HFFc6 (cell line): Measurements from ENCODE around the gene PSMB5. TPM values are rescaled to one million over a fixed set of nuclear protein-coding genes. Genes with fewer than 3 reads are reported as not detected.

Experiments
- DNase-seq: peaks from one replicate; pipeline ENCODE4 v3.0.0-alpha.2; 2018
- H3K27ac Mint-ChIP-seq: 2 replicates; pipeline ENCODE4 v1.8.0; 2020; ENCODE audit warnings: mild to moderate bottlenecking, mixed read lengths
- H3K27me3 Mint-ChIP-seq: 2 replicates; pipeline ENCODE4 v1.8.0; 2021; ENCODE audit warnings: mild to moderate bottlenecking, moderate library complexity, mixed read lengths; ENCODE audit not compliant: insufficient read depth
- H3K36me3 Mint-ChIP-seq: 2 replicates; pipeline ENCODE4 v1.8.0; 2021; ENCODE audit warnings: low read depth, mixed read lengths
- H3K4me1 Mint-ChIP-seq: 2 replicates; pipeline ENCODE4 v1.8.0; 2020; ENCODE audit warnings: low read depth, mixed read lengths
- H3K4me3 Mint-ChIP-seq: 2 replicates; pipeline ENCODE4 v1.8.0; 2020; ENCODE audit warnings: mild to moderate bottlenecking, moderate library complexity, mixed read lengths
- H3K9me3 Mint-ChIP-seq: 2 replicates; pipeline ENCODE4 v1.8.0; 2020; ENCODE audit warnings: mild to moderate bottlenecking, mixed read lengths
- CTCF ChIP-seq: fragments of 200-600 bp; sonication (generic); IDR thresholded peaks from 2 replicates; pipeline ENCODE4 v1.5.0; 2021; ENCODE audit warnings: antibody characterized with exemption, mild to moderate bottlenecking
- total RNA-seq, 6 experiments: library from RNA; stranded (reverse); fragmentation: NEBNext Ultra II Directional; extraction: Animal tissue kit (Norgen Biotek cat#: 25700); gene quantifications; 2 replicates in 1 of 6; 3 replicates in 5 of 6; pipeline ENCODE4 v1.2.3, GENCODE V29; 2021

The PSMB5 gene
- total RNA-seq, 6 experiments from 2014 or later, result 221 to 259 (median 241) TPM

DNA sequence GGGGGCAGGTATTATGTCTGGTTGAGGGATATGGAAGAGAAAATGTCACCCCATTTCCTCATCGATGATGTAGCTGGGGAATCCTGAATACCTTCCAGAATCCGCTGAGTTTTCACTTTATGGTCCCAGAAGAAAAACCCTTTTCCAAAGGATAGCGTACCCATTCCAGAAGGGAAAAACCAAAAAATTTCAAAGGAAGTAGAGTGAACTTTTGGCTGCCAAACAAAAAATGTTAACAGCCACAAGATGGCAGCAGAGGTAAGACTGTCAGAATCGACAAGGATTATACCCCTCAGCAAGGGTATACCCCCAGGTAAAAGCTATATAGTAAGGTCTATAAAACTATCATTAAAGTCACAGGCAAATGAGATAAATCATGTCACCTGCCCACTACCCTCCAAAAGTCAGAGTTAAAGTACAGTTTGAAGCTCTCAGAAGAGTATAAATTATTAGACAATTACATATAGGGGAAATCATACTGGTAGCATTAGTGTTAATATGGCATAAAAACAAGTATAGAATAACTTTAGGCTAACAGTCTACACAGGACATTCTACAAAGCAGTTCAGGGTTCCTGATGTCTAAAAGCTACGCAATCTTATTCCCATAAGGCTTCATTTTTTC, 42.2 kb upstream of the PSMB5 start:
- peaks cover 3% of the 10 kb centered on the region for H3K27me3 Mint-ChIP-seq

GRCh38 chr14:23074906-23075305, 40.2 kb upstream of the PSMB5 start:
- H3K36me3 Mint-ChIP-seq, result peaks cover 43% of the 10 kb centered on the region

More for the DNA sequence above, 42.2 kb upstream of the PSMB5 start:
- Mint-ChIP-seq H3K27ac (peak overlapping the region; percentile 46; the same call in 1 of the 2 replicates), H3K4me3 (no peak overlapping the region), H3K9me3 (no peaks in the 10 kb centered on the region), H3K36me3 (peaks cover 46% of the 10 kb centered on the region), H3K4me1 (peaks cover 63% of the 10 kb centered on the region)
- peak; percentile 35 for DNase-seq
- peak; percentile 88 for TF ChIP-seq CTCF

DNA sequence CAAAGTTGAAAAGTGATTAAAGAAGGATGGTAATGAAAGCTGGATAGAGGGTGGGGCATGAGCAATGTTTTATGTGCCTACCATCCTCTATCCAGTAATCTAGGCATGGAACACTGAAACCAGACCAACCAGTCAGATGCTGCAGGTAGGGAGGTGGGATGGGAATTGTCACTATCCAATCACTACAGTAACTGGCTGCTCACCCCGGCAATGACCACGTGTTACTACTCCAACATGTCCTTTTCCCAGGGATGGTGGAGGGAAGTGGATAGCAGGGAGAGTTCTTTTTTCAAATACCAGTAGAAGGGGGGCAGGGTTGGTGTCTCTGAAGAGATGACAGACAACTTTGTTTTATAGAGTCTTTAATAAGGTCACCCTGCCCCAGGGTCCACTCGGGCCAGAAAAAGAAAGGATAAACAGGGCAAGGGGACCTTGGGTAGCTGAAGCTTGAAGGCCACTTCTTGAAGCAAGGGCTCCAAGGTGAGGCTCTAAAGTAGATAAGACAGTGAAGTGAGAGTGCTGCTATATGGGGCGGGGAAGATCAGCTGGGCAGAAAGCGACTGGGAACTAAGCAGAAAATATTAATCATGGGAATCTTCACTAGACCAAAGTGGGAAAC, 37.3 kb upstream of the PSMB5 start:
- H3K4me1 Mint-ChIP-seq, result peaks cover 49% of the 10 kb centered on the region
- H3K36me3 Mint-ChIP-seq, result peaks cover 32% of the 10 kb centered on the region; the same call in 1 of the 2 replicates

More at GRCh38 chr14:23074906-23075305, 40.2 kb upstream of the PSMB5 start:
- peaks cover 6% of the 10 kb centered on the region for H3K27me3 Mint-ChIP-seq
- TF ChIP-seq CTCF, result no peak
- no peak overlapping the region for H3K27ac Mint-ChIP-seq
- H3K4me3 Mint-ChIP-seq, result no peak overlapping the region
- peaks cover 57% of the 10 kb centered on the region for H3K4me1 Mint-ChIP-seq
- DNase-seq, result no peak
- no peaks in the 10 kb centered on the region for H3K9me3 Mint-ChIP-seq

GRCh38 chr14:23071244-23071920, 36.7 kb upstream of the PSMB5 start:
- H3K9me3 Mint-ChIP-seq, result no peaks in the 10 kb centered on the region
- H3K27me3 Mint-ChIP-seq, result peaks cover 6% of the 10 kb centered on the region
- peak overlapping the region; percentile 94 for H3K4me3 Mint-ChIP-seq
- DNase-seq, result peak; percentile 89
- H3K27ac Mint-ChIP-seq, result peak overlapping the region; percentile 91
- H3K36me3 Mint-ChIP-seq, result peaks cover 32% of the 10 kb centered on the region; the same call in 1 of the 2 replicates
- H3K4me1 Mint-ChIP-seq, result peaks cover 49% of the 10 kb centered on the region
- no peak for TF ChIP-seq CTCF

More for the DNA sequence above, 37.3 kb upstream of the PSMB5 start:
- no peak for TF ChIP-seq CTCF
- Mint-ChIP-seq H3K4me3 (peak overlapping the region; percentile 94), H3K27ac (peak overlapping the region; percentile 91), H3K27me3 (peaks cover 6% of the 10 kb centered on the region), H3K9me3 (no peaks in the 10 kb centered on the region)
- no peak for DNase-seq

GRCh38 chr14:23070262-23071129, 35.8 kb upstream of the PSMB5 start:
- Mint-ChIP-seq H3K36me3 (peaks cover 38% of the 10 kb centered on the region), H3K4me3 (peak overlapping the region; percentile 94), H3K9me3 (no peaks in the 10 kb centered on the region), H3K27me3 (peaks cover 6% of the 10 kb centered on the region), H3K4me1 (peaks cover 56% of the 10 kb centered on the region), H3K27ac (peak overlapping the region; percentile 91)
- TF ChIP-seq CTCF, result no peak
- DNase-seq, result no peak
